HL-60/S4 treated with retinoic acid at 250 ng/mL for 4 days and 3 days (cell line): Measurements from ENCODE around the gene TUBB4B.

Experiments
- in situ Hi-C: fragments of 300-500 bp; cut with MboI; formaldehyde crosslinking; loops from 2 replicates; pipeline ENCODE4 v1.7.0; 2022; ENCODE audit warnings: low sequenced_read_pairs

Gene TUBB4B

DNA sequence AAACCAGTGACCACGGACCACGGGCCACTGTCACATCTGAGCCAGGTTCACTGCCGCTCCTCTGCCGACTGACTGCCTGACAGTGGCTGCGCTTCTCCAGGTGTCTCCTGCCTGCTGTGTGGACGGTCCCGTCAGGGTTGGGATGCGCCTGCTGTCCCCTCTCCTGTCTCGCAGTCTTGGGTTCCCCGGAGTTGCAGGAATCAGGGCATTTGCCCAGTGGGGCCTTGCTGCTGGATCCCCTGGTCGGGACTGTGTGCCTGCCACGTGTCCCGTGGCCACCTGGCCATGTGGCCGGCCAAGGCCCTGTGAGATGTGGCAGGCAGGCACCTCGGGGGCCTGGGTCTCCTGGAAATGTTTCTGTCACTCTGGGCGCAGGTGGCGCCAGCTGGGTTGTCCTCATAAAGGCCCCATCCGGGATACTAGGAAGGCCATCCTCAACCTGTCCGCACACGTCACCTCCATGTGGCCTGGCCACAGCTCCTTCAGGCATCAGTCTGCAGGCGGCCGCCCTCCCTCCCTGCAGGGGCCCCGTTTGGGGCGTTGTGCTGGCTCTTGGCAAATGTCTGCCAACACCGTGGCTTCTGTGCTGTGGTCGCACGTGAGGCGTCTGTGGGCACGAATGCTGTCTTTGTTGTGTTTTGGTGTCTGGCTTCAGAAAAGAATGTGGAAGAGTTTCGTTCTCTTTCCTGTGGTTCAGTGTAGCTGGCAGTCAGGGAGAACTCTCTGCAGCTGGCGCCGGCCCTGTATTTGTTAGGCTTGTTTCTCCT is 30.0 kb downstream of the TUBB4B start:
- in situ Hi-C loops, result no loop called here

DNA sequence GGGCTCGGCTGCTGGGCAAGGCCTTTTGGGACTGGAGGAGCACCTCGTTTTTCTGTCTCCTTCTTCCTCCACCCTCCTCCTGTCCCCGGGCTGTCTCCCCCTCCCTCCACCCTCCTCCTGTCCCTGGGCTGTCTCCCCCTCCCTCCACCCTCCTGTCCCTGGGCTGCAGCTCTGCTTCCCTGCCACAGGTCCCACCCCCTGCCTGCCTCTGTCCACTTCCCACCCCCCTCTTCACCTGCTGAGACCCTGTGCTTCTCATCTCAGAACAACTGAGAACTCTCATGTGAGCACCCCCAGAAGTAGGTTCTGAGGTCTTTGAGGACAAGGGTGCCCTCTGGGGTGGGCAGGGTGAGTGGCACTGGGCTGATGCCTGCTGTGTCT is 30.6 kb downstream of the TUBB4B start:
- in situ Hi-C loops, result no loop called here

DNA sequence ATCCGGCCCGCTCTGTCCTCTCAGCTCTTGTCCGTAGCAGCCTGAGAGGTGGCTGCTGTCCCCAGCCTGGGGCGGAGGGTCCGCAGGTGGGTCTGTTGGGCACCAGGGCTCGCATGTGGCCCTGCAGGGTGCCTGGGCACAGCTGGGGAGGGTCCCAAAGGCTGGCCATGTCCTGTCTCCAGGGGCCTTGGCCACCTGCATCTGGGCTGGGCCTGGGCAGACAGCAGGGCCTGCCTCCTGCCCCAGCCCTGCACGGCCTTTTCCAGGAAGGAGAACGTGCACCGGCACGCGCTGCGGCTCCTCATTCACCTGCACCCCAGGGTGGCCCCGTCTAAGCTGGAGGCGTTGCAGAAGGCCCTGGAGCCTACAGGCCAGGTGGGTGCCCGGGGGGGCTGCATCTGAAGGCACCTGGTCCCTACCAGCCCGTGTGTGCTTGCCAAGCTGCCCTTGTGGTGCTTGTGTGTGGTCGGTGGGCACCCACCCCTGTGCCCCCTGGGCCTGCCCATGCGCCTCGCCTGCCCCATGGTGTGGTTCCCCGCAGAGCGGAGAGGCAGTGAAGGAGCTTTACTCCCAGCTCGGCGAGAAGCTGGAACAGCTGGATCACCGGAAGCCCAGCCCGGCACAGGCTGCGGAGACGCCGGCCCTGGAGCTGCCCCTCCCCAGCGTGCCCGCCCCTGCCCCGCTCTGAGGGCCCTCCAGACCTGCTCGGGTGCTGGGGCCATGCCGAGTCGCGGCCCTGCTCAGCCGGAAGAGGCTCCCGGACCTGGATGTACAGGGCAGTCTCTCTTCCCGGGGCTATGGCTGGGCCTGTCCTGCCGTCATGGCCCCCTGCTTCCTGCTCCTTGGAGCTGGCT is 31.4 kb downstream of the TUBB4B start:
- in situ Hi-C loops, result no loop called here

DNA sequence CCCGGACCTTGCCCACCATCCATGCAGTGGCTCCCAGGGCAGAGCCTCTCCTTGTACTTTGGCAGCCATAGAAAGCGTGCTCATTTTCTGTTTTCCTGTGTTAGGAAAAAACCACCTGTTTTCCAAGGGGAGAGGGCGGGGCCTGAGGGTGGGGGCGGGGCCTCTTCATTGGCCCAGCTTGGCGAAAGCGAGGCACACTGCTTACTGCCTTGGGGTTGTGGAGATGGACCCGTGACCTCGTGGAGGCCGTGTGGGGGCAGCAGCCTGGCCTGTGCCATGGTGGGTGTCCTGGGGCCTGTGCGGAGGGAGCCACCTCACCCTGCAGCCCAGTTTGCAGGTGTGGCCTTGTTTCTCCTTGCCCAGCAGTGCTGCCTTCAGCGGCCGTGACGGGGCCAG is 32.0 kb downstream of the TUBB4B start:
- in situ Hi-C loops, result no loop called here

DNA sequence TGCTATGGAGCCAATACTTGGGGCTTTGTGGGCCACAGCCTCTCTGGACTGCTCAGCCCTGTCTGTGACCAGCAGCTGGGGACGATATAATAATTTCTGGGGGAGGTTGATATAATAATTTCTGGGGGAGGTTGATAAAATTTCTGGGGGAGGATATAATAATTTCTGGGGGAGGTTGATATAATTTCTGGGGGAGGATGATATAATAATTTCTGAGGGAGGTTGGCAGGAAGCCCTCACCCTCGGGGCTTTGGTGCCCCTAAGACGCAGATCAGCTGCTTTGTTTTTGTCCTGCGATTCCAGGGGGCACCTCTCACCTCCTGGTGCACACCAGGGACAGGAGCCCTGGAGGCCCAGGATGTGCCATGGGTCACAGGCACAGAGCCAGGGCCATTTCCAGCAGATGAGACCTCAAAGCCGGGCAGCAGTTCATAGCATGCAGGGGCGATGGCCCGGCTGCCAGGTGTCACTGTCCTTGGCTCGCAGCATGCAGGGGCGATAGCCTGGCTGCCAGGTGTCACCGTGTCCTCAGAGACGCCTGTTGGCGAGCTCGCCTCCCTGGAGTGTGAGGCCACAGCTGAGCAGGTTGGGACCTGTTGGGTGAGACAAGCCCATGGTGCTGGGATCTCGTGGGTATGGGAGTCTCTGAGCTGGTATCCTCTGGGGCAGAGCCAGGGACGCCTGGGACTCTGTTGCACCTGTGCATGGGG is 32.7 kb downstream of the TUBB4B start:
- in situ Hi-C loops, result no loop called here

DNA sequence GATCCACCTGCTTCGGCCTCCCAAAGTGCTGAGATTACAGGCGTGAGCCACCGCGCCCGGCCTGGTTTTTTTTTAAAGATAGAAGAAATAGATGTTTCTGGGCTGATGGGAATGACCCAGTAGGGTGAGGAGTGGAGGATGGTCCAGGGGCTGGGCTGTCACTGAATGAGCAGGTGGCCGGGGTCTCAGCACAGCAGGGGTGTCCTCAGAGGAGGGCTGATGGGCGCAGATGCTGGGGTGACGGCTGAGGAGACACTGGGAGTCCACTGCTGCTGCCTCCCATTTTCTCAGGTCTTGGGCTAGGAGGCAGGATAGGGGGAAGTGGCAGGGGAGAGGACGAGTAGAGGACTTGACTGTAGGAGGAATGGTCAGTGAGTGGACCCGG is 34.1 kb downstream of the TUBB4B start:
- in situ Hi-C loops, result no loop called here

DNA sequence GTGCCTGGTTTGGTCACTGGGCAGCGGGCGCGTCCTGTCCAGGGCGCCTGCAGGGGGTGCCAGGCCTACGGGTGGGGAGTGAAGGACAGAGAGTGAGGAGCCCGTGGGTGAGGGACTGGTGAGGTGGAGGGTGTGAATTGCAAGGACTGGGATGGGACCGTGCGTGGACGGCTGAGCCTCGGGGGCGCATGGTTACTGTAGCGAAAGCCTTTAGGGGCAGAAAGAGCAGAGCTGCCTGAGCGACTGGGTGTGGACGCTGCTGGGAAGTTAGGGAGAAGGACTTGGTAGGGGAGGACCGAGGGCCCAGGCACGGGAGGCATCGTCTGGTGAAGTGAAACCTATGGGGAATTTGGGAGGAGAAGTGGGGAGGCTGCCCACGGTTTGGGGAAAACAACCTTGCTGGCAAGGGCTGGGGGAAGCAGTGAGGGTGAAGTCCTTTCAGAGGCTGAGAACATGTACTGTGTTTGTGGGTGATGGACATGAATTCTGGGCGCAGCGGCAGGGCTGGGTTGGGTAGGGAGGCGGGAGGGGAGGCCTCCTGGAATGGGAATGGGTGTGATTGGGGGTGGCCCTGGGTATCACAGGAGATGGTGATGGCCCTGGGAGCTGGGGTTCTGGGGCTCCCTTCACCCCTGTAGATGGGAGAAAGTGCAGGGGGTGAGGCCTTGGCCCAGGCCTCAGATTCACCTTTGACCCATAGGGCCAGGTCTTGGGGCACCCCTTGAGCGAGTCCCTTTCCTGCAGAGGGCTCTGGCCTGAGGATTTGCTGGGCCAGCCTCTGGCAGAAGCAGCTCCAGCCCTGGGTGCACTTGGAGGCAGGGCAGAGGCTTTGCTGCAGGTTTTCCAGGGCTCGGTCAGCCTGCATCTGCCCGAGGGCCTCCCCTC is 34.7 kb downstream of the TUBB4B start:
- in situ Hi-C loops, result no loop called here

DNA sequence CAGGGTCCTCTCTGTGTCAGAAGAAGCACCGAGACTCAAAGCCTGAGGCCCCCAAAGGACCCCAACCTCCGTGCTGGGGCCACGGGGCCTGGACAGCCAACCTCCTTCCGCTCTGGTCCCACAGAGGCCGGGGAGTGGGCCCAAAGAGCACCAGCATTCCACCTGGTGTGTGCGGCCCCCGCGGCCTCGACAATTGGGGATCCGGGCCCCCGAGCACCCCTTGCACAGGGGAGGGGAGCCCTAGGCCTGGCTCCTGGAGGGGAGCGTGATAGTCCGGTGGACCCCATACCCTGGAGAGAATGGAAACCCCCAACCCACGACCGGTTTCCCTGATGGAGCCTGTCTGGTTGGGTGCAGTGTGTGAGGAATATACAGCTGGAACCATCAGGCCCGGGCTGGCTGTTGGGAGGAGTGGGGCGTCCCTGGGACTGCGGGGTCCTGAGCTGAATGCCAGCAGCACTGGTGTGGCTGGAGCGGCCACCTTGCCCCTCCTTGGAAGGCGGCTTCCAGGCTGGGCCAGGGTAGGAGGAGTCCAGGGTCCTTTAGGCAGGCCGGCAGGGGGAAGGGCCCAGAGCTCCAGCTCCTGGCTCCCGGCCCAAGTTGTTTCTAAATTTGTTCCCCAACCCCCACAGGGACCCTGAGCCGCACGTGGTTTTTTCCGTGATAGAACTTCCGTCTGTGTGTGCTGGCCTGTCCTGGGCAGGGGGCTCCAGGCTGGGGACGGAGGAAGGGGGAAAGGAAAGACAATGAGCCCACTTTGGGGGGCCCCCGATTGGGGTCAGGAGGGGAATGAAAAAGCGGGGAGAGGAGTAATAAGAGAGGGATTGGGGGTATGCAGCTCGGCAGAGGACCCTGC is 35.6 kb downstream of the TUBB4B start:
- in situ Hi-C loops, result no loop called here

DNA sequence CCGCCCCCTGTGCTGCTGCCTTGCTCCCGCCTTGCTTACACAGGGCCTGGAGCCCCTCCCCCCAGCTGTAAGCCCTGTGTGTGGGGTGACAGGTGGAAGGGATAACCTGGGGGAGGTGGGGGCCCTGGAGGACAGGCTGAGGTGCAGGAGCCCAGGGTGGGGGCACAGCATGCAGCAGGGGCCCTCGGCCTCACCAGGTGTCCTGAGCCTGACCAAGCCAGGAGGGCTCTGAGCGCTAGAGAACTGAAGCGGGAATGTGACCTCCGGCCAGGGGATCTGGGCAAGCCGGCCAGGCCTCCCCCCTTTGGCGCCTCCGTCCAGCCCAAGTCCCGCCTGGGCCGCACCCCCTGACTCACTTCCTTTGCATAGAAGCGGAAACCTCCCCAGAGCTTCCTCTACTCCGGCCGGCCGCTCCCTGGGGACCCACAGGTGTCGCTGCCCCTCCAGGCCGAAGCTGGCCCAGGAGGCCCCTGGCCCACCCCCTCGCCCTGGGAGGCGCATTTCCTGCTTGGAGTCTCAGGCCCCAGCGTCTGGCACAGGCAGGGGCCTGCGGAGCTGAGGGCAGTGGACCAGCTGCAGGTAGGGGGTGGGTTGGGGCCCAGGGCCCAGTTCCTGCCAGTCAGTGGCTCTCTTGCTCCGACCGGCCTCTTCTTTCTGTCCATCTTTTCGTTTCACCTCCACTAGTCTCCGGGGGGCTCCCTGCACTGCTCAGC is 36.4 kb downstream of the TUBB4B start, which contains the start of gene TOR4A:
Gene TOR4A (plus strand): TSS at position 398 of the 713 bp plus-strand sequence. CDS start 964 bp downstream, outside the sequence.
- in situ Hi-C loops, result no loop called here

DNA sequence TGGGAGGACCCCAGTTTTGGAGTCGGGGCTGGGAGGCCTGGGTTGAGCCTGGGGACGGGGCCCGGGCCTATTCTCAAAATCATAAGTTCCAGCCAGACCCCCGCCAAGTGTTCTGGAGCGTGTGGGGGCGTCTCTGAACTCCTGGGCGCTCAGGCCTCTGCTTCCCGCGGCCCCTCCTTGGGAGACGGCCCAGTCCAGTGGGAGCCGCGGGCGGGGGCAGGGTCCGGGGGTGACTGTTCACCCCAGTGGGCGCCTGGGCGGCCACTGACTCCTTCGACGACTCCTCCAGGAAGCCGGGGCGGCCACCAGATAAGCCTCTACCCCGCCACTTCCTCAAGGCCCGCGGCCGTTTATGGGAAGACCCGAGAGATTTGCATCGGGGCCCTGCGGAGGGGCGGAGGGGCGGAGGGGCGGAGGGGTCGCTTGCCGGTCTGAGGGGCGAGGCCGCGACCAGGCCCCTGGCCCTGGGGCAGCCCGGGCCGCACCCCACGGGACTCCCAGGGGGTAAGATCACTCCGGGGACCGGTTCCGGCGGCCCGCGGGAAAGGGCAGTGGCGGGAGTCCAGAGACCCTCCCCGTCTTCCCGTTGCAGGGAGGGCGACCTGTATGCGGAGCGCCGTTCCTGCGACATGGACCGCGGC is 37.1 kb downstream of the TUBB4B start:
- in situ Hi-C loops, result no loop called here

DNA sequence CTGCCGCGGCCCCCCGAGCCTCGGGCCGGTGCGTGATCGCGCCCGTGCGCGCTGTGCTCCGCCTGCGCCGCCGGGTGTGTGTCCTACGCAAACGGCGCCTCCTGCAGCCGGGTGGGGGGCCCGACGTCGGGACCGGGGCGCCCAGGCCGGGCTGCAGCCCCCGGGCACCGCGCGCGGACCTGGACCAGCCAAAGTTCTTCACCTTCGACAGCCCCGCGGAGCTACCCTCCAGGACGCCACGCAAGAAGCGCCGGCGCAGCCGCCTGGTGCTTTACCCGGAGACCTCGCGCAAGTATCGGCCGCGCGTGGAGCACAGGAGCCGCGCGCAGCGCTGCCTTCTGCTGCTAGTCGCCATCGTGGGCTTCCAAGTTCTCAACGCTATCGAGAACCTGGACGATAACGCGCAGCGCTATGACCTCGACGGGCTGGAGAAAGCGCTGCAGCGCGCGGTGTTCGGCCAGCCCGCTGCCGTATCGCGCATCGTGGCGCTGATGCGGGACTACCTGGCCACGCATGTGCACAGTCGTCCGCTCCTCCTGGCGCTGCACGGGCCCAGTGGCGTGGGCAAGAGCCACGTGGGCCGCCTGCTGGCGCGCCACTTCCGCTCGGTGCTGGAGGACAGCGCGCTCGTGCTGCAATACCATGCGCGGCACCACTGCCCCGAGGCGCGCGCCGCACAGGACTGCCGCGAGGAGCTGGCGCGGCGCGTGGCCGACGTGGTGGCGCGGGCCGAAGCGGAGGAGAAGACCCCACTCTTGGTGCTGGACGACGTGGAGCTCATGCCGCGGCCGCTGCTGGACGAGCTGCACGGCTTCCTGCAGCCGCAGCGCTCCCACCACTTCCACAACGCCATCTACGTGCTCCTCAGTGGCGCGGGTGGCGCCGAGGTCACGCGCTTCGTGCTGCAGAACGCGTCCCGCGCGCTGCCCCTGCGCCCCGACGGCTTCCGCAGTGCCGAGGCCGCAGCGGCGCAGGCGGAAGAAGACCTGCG is 37.9 kb downstream of the TUBB4B start:
- in situ Hi-C loops, result no loop called here

DNA sequence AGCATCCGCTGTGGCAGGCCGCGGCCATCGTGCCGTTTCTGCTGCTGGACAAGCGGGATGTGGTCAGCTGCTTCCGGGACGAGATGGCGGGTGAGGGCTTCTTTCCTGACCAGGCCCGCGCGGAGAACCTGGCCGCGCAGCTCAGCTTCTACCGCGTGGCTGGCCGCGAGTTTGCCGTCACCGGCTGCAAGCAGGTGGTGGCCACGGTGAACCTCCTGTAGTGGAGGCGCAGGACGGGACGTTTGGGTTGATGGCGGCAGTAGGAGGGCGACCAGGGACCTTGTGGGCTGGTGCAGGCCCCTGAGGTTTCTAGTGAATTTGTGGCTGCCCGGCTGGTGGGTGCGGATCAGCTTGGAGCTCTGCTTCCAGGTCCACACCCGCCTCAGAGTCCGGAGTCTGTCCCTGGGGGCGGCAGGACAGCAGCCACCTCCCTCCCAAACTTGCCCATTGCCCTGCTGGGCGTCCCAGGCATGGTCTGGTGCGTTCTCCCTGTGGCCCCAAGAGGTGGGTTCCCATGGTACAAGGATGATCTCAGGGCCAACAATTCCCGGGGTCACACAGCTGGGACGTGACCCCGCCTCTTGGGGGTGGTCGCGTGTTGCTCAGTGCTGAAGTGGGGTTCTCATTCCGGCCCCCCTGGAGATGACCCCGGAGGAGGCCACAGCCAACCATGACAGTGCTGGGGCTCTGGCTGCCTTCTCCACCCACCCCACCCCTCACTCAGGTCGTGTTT is 38.8 kb downstream of the TUBB4B start:
- in situ Hi-C loops, result no loop called here

DNA sequence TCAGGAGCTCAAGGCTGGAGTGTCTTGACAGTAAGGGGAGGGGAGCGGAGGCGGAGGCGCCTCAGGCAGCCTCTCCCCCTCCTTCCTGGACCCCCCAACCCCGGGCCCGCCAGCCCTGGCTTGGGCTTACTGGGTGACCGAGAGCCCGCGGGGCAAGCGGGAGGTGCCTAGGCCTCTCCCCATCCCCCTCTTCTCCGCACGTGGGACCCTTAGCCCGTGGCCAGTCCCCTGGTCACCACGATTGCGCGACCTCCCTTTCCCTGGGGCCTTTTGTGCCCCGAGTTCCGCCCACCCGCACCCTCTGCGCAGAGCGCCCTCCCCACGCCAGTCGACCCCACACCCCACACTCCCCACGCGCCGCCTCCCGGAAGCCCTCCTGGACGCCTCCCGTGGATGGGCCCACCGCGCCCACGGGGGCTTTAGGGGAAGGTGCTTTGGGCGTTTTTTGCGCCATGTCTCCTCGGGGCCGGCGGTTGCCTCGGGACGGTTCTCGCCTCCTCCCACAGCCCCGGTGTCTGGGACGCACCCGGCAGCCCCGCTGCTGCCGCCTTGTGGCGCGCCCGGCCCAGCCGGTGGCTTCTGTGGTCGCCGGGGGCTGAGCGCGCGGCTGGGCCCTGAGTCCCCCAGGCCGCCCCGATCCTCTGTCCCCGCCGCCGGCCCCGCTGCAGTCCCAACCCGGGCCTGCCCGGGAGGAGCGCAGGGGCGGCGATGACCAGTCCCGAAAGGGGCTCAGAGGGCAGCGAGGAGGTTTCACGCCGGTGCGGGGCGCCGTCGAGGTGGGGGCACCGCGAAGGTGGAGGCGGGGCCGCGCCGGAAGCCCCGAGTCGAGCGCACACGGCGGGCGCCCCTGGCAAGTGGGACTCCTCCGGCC is 39.6 kb downstream of the TUBB4B start:
- in situ Hi-C loops, result no loop called here

DNA sequence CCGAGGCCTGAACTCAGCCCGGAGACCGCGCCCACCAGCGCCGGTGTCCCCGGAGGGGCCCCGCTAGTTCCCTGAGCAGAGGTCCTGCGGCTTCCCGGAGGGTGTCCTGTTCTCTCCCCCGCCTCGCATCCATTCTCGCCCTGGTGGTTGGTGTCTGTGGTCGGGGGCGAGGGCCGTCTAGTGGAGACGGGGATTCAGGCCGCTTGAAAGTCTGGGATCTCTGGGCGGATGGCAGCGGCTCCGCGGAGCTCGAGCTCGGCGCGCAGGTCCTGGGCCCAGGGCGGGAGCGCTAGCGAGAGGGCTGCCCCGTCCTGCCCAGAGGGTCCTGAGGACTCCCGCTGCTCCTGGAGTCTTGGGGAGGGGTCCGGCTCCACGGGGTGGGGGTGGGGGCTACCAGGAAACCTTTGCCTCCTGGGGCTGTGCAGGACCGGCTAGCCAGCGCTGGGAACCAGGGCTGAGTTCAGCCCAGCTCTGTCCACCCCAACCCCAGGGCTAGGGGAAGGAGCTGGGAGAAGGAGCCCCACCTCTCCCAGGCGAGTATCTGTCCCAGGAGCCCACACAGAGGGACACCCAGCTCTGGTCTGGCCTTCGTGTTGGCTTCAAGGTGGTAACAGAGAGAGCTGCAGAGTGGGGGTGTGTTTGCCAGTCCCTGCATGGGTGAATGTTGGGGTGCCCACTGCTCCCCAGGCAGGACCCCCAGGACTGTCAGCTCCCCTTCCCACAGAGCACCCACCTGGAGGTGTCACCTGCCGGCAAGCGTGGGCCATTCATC is 40.4 kb downstream of the TUBB4B start:
- in situ Hi-C loops, result no loop called here

DNA sequence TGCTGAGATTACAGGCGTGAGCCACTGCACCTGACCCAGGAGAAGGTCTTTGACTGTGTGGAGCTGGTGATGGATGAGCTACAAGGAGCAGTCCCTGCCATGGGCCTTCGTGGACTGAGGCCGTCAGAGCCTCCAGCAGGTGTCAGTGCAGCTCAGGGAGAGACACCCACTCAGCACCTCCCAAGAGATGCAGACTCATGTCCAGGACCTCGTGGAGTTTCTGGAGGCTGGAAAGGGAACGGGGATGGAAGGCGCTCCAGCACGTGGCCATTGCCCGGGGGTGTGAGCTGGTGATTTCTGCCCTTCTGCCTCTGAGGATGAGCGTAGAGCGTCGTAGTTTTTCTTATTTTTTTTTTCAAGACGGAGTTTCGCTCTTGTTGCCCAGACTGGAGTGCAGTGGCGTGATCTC is 45.9 kb downstream of the TUBB4B start:
- in situ Hi-C loops, result no loop called here
